Skeletal muscle satellite cell (primary cell): ENCODE measurements around the gene PALM.
A peak's percentile ranks its signal among the peaks of the same experiment; 100 is the strongest.
"Not testable (repeated sequence)": the region's sequence is repeated elsewhere in the genome, so short reads cannot be mapped to it uniquely, and the experiment has no call there.

ENCODE experiments used
- H3K27me3 ChIP-seq: 2 replicates; pipeline ENCODE4 v1.7.0; 2013; ENCODE audit warnings: low read length; ENCODE audit not compliant: control insufficient read depth, insufficient read depth
- H3K36me3 ChIP-seq: 2 replicates; pipeline ENCODE4 v1.7.0; 2013; ENCODE audit warnings: mild to moderate bottlenecking, control low read depth, low read length; ENCODE audit not compliant: insufficient read depth
- H3K4me1 ChIP-seq: 2 replicates; pipeline ENCODE4 v1.7.0; 2013; ENCODE audit warnings: low read length; ENCODE audit not compliant: control insufficient read depth, insufficient read depth
- H3K4me2 ChIP-seq: 2 replicates; pipeline ENCODE4 v1.7.0; 2013; ENCODE audit warnings: mild to moderate bottlenecking, low read length
- H3K4me3 ChIP-seq: 2 replicates; pipeline ENCODE4 v1.7.0; 2013; ENCODE audit warnings: low read length
- H3K9ac ChIP-seq: 2 replicates; pipeline ENCODE4 v1.7.0; 2013; ENCODE audit warnings: mild to moderate bottlenecking, low read depth, low read length, moderate library complexity
- H3K9me3 ChIP-seq: replicated peaks from 2 replicates; pipeline ENCODE4 v1.7.0; 2013; ENCODE audit warnings: mild to moderate bottlenecking, control low read depth, low read length

The PALM gene

DNA sequence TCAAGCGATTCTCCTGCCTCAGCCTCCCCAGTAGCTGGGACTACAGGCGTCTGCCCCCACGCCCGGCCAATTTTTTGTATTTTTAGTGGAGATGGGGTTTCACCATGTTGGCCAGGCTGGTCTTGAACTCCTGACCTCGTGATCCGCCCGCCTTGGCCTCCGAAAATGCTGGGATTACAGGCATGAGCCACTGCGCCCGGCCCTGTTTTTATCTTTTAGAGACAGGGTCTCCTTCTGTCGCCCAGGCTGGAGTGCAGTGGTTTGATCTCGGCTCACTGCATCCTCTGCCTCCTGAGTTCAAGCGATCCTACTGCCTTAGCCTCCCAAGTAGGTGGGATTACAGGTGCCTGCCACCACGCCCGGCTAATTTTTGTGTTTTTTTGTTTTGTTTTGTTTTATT is 10.2 kb upstream of the PALM start:
- H3K4me3 ChIP-seq, H3K36me3 ChIP-seq, H3K9ac ChIP-seq, H3K4me1 ChIP-seq, H3K9me3 ChIP-seq, H3K4me2 ChIP-seq: not testable (repeated sequence)
- H3K27me3 ChIP-seq: peaks cover 20% of the 10 kb centered on the region

GRCh38 chr19:699885-700284 is 8.8 kb upstream of the PALM start:
- H3K4me2 ChIP-seq, H3K4me1 ChIP-seq, H3K36me3 ChIP-seq, H3K9ac ChIP-seq, H3K4me3 ChIP-seq, H3K9me3 ChIP-seq: not testable (repeated sequence)
- peaks cover 23% of the 10 kb centered on the region for H3K27me3 ChIP-seq

GRCh38 chr19:702847-703246 is 5.9 kb upstream of the PALM start:
- not testable (repeated sequence) for H3K9me3 ChIP-seq, H3K9ac ChIP-seq, H3K4me2 ChIP-seq, H3K4me3 ChIP-seq, H3K4me1 ChIP-seq, H3K36me3 ChIP-seq
- peaks cover 16% of the 10 kb centered on the region for H3K27me3 ChIP-seq

DNA sequence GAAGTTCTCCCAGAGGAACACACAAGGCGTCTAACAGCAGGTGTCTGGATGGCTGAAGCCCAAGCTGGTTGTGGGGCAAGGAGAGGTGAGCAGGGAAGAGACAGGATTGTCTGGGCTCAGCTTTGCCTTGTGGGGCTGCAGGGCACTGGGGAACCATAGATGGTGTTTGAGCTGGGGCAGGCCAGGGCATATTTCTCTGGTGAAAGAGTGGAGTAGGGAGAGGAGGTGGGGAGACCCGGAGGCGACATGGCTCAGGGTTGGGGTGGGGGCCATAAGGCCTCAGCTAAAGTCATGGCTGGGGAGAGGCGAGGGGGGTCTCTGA is 5.4 kb upstream of the PALM start:
- Histone ChIP-seq H3K36me3 (no peaks in the 10 kb centered on the region), H3K4me1 (no peaks in the 10 kb centered on the region), H3K9ac (no peak overlapping the region), H3K4me3 (no peak overlapping the region), H3K9me3 (no peaks in the 10 kb centered on the region), H3K4me2 (no peak overlapping the region), H3K27me3 (peaks cover 16% of the 10 kb centered on the region)

GRCh38 chr19:703651-704446 is 4.9 kb upstream of the PALM start:
- Histone ChIP-seq H3K4me1 (no peaks in the 10 kb centered on the region), H3K27me3 (peaks cover 16% of the 10 kb centered on the region), H3K4me2 (no peak overlapping the region), H3K9ac (no peak overlapping the region), H3K9me3 (no peaks in the 10 kb centered on the region), H3K36me3 (no peaks in the 10 kb centered on the region), H3K4me3 (no peak overlapping the region)

DNA sequence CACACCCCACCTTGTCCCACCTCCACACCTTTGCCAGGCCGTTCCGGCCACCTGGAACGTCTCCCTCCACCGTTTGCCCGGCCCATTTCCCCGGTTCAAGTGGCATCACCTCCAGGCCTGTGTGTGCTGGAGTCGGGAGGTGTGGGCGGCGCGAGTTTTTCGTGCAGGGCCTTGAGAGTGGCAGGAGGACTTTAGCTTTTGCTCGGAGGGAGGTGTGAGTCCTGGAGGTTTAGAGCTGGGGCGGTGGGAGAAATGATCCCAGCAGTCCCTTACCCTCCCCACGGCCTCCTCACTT is 4.3 kb upstream of the PALM start:
- Histone ChIP-seq H3K4me3 (no peak overlapping the region), H3K4me1 (no peaks in the 10 kb centered on the region), H3K36me3 (no peaks in the 10 kb centered on the region), H3K4me2 (no peak overlapping the region), H3K9me3 (no peaks in the 10 kb centered on the region), H3K9ac (no peak overlapping the region), H3K27me3 (peaks cover 16% of the 10 kb centered on the region)

DNA sequence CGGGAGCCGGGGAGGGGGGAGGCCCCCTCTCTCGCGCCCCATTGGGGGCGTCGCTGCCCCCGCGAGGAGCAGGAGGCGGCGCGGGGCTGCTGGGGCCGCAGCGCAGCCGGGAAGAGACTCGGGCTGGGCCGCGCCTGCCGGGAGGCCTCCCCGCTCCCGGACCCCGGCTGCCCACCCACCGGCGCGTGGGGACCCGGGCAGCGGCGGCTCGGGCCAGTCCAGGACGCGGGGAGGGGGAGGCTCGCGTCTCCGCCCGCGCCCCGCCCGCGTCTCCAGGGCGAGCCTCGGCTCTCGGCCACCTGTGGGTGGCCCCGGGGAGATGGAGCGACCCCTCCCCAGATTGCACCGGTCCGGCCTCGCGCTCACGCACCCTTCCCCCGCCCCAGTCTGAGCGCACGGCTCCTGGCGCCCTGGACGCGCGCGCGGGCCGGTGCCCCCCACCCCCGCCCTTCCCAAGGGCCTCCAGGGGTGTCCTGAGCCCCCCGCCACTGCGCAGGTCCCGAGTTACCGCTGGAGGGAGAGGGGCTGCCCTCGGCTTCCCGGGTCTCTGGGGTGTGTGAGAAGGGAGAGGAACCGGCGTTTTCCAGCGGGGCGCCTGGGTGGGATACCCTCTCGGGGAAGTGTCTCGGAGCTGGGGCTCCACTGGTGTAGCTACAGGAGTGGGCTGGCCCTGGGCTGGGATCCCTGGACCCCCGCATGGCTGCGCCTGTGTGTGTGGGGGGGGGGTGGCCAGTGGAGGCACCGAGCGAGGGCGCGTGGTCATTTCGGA is 645 bp downstream of the PALM start:
- Histone ChIP-seq H3K4me1 (no peaks in the 10 kb centered on the region), H3K27me3 (peaks cover 22% of the 10 kb centered on the region), H3K36me3 (no peaks in the 10 kb centered on the region), H3K4me3 (peak overlapping the region; percentile 59), H3K4me2 (peak overlapping the region; percentile 69), H3K9ac (no peak overlapping the region), H3K9me3 (no peaks in the 10 kb centered on the region)

- Histone ChIP-seq H3K4me1 (no peaks in the 10 kb centered on the region), H3K9ac (no peak overlapping the region), H3K4me2 (peak overlapping the region; percentile 69), H3K4me3 (no peak overlapping the region), H3K9me3 (no peaks in the 10 kb centered on the region), H3K27me3 (peaks cover 17% of the 10 kb centered on the region), H3K36me3 (no peaks in the 10 kb centered on the region)
Observed at GRCh38 chr19:709965-710571, 1.3 kb downstream of the PALM start.

GRCh38 chr19:710767-711166 is 2.0 kb downstream of the PALM start:
- Histone ChIP-seq H3K4me2 (no peak overlapping the region), H3K4me3 (no peak overlapping the region), H3K4me1 (no peaks in the 10 kb centered on the region), H3K9me3 (peaks cover 6% of the 10 kb centered on the region), H3K9ac (no peak overlapping the region), H3K27me3 (peaks cover 17% of the 10 kb centered on the region), H3K36me3 (no peaks in the 10 kb centered on the region)

DNA sequence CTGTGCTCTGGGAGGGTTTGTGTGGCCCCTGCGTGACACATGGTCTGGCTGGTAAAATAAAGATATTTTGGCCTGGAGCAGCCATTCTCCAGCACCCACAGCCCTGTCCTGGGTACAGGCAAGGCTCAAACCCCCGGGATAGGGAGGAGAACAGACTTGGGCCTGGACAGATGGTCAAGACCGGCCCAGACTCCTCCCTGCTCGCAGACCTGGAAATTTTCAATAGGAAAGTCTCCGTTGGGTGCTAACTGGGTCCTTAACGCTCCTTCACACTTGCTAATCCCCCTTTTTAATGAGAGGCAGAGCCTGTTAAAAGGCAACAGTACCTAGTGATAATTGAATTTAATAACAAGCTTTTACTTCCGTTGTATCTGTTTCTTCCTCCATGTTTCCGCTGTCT is 2.5 kb downstream of the PALM start:
- no peaks in the 10 kb centered on the region for H3K4me1 ChIP-seq
- H3K4me2 ChIP-seq: no peak overlapping the region
- H3K9me3 ChIP-seq: peaks cover 6% of the 10 kb centered on the region
- no peak overlapping the region for H3K9ac ChIP-seq
- H3K27me3 ChIP-seq: peaks cover 17% of the 10 kb centered on the region
- H3K36me3 ChIP-seq: no peaks in the 10 kb centered on the region
- H3K4me3 ChIP-seq: no peak overlapping the region

- H3K4me1 ChIP-seq: no peaks in the 10 kb centered on the region
- H3K9ac ChIP-seq: no peak overlapping the region
- H3K27me3 ChIP-seq: peaks cover 18% of the 10 kb centered on the region
- peaks cover 6% of the 10 kb centered on the region for H3K9me3 ChIP-seq
- H3K36me3 ChIP-seq: no peaks in the 10 kb centered on the region
- no peak overlapping the region for H3K4me2 ChIP-seq
- H3K4me3 ChIP-seq: no peak overlapping the region
Observed at GRCh38 chr19:715347-715746, 6.6 kb downstream of the PALM start.
